HG02798 (cell line): ENCODE measurements around the gene SLC12A8.

ENCODE experiments used
- ATAC-seq: cut with Tn5 transposase; IDR thresholded peaks from one replicate; pipeline ENCODE4 v1.9.1; 2021; ENCODE audit warnings: mild to moderate bottlenecking; ENCODE audit not compliant: unreplicated experiment, poor library complexity

The SLC12A8 gene

GRCh38 chr3:125061170-125061569 lies 151.4 kb downstream of the SLC12A8 start:
- no peak for ATAC-seq

GRCh38 chr3:125059488-125060245 lies 152.9 kb downstream of the SLC12A8 start:
- no peak for ATAC-seq

- no peak for ATAC-seq
Measured at GRCh38 chr3:125058959-125059358, 153.6 kb downstream of the SLC12A8 start.

- ATAC-seq = no peak
Measured at GRCh38 chr3:125058529-125058928, 154.0 kb downstream of the SLC12A8 start.

GRCh38 chr3:125057186-125057850 lies 155.2 kb downstream of the SLC12A8 start:
- no peak for ATAC-seq

- ATAC-seq = peak; percentile 79
Measured at GRCh38 chr3:125055913-125056745, 156.4 kb downstream of the SLC12A8 start, which contains the start of gene HEG1. Gene HEG1, minus strand, starts transcription at chr3:125055997. Its CDS starts 107 bp downstream, at chr3:125055890.

- peak; percentile 25 for ATAC-seq
Measured at GRCh38 chr3:125055331-125055912, 157.1 kb downstream of the SLC12A8 start.

GRCh38 chr3:125054449-125055329 lies 157.9 kb downstream of the SLC12A8 start:
- ATAC-seq = peak; percentile 29

GRCh38 chr3:125054062-125054448 lies 158.5 kb downstream of the SLC12A8 start:
- ATAC-seq = no peak

- ATAC-seq = no peak
Measured at GRCh38 chr3:125053304-125053699, 159.2 kb downstream of the SLC12A8 start.

- ATAC-seq = no peak
Measured at GRCh38 chr3:125052624-125053303, 159.8 kb downstream of the SLC12A8 start.

GRCh38 chr3:125051715-125052581 lies 160.6 kb downstream of the SLC12A8 start:
- no peak for ATAC-seq

- ATAC-seq = no peak
Measured at GRCh38 chr3:125051205-125051604, 161.3 kb downstream of the SLC12A8 start.

GRCh38 chr3:125050488-125051090 lies 162.0 kb downstream of the SLC12A8 start:
- ATAC-seq = no peak

GRCh38 chr3:125048282-125048681 lies 164.3 kb downstream of the SLC12A8 start:
- ATAC-seq = no peak

- no peak for ATAC-seq
Measured at GRCh38 chr3:125045965-125046364, 166.6 kb downstream of the SLC12A8 start.

- ATAC-seq = no peak
Measured at GRCh38 chr3:125045194-125045593, 167.4 kb downstream of the SLC12A8 start.
